ENCODE measurements around the gene PLD5. TPM values are rescaled to one million over a fixed set of nuclear protein-coding genes. Genes with fewer than 3 reads are reported as not detected.

Gene PLD5
- total and polyA plus RNA-seq, 7 experiments from 2014 or later: not detected

DNA sequence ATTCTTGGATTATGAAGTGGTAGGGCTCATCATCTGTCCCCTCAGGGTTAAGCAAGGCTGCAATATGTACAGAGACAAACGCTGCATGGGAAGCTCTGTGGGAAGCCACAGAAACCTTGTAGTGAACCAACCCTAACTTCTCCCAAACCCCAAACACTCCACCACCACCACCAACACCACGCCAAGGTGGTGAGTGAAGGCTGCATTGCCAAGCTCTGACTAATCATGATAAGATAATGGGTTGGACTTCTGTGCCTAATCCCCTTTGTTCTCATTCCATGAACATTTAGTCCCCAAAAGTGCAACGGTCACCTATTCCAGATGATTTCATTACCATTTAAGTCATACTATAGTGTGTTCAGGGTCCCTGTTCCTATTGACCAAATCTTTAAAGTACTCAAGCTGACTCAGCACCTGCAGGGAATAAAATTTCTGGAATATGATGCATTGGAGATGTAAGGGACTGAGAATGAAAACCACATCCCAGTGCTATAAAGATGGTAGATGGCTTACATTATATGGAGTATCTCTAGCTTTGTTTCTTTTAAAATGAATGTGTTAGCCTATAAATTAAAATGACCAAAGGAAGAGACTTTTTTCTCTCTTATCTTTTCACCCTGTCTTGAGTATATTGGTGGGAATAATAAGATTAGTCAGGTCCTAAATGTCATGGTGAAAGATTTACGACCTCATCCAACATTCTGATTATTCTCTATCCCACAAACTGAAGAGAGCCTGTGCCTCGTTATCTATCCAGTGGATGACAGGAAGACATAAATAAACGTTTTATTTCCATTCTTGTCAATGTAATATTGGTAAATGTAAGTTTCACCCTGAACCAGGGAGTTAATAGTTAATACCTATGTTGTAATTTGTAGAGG is 22.6 kb upstream of the PLD5 start:
- H3K36me3 ChIP-seq (ENCODE audit: control insufficient read depth in 2 of 3, insufficient read depth in 3 of 3, low read length in 3 of 3): no peaks in the 10 kb centered on the region
- no peak overlapping the region for H3K27ac ChIP-seq (ENCODE audit: low read depth, low read length)
- no peaks in the 10 kb centered on the region for H3K4me1 ChIP-seq (ENCODE audit: control insufficient read depth in 2 of 2, insufficient read depth in 2 of 2, low read length in 2 of 2)
- no peak overlapping the region for H3K4me3 ChIP-seq (ENCODE audit: low read length)
- no peak overlapping the region for H3K27ac Mint-ChIP-seq
- H3K4me3 Mint-ChIP-seq: no peak overlapping the region
- ATAC-seq: no peak
- H3K27me3 ChIP-seq (ENCODE audit: control insufficient read depth in 2 of 2, insufficient read depth in 2 of 2, low read length in 2 of 2): no peaks in the 10 kb centered on the region
- POLR2A ChIA-PET: no interaction called here
- peaks cover 0 to 12% (median 4%) of the 10 kb centered on the region in 5 donors for H3K27me3 Mint-ChIP-seq
- no peak for DNase-seq
- CTCF ChIA-PET: no interaction called here
- intact Hi-C loops (cut with micrococcal nuclease): no loop called here
- no peaks in the 10 kb centered on the region for H3K4me1 Mint-ChIP-seq
- no peaks in the 10 kb centered on the region for H3K36me3 Mint-ChIP-seq
- H3K9me3 Mint-ChIP-seq: no peaks in the 10 kb centered on the region
- H3K9me3 ChIP-seq (ENCODE audit: control insufficient read depth in 2 of 3, low read length in 3 of 3): no peaks in the 10 kb centered on the region

DNA sequence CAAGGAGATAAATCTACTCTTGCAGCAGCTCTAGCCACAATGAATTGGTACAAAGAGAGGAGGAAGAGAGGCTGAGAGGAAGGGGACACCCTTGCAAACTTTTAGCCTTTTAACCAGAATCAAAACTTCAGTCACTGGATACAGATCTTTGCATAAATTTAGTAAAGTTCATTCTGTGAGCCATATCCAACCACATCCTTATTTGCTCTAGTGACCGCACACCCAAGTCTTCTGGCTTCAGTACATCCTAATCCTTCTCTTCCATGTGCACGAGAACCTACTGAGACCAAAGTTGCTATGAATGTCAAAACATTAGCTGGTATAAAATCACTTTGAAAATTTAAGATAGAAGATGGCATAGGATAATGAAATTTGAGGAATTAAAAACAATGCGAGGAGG is 21.9 kb upstream of the PLD5 start:
- ATAC-seq (no peak), DNase-seq (no peak)
- Histone ChIP-seq H3K4me3 (ENCODE audit: low read length) (no peak overlapping the region), H3K27me3 (ENCODE audit: control insufficient read depth in 2 of 2, insufficient read depth in 2 of 2, low read length in 2 of 2) (no peaks in the 10 kb centered on the region), H3K36me3 (ENCODE audit: control insufficient read depth in 2 of 3, insufficient read depth in 3 of 3, low read length in 3 of 3) (no peaks in the 10 kb centered on the region), H3K4me1 (ENCODE audit: control insufficient read depth in 2 of 2, insufficient read depth in 2 of 2, low read length in 2 of 2) (no peaks in the 10 kb centered on the region), H3K9me3 (ENCODE audit: control insufficient read depth in 2 of 3, low read length in 3 of 3) (no peaks in the 10 kb centered on the region), H3K27ac (ENCODE audit: low read depth, low read length) (no peak overlapping the region)
- no peaks in the 10 kb centered on the region for H3K4me1 Mint-ChIP-seq
- peaks cover 0 to under 1% (median 0%) of the 10 kb centered on the region in 11 donors for H3K9me3 Mint-ChIP-seq
- H3K27ac Mint-ChIP-seq: no peak overlapping the region
- ChIA-PET POLR2A (no interaction called here), CTCF (no interaction called here)
- H3K4me3 Mint-ChIP-seq: no peak overlapping the region
- intact Hi-C loops (cut with micrococcal nuclease): no loop called here
- H3K36me3 Mint-ChIP-seq: no peaks in the 10 kb centered on the region
- peaks cover 0 to 13% (median 4%) of the 10 kb centered on the region in 5 donors for H3K27me3 Mint-ChIP-seq

DNA sequence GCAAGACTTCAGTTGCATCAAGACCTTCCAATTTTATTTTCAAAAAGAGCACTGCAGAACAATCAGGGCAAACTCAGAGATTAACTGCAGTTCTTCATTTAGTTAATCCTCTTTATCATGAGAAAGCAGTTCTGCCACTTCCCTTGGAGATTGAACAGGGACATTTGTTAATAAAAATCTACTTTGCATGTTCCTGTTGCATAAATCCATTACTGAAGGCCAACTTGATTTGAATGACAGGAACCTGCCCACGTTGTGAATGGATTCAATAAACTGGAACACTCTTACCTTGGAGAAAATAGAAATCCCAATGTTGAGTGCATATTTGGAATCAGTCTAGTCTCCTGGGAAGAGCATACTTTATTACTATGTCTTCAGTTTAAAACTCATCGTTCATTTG is 19.6 kb upstream of the PLD5 start:
- Mint-ChIP-seq H3K27ac (no peak overlapping the region), H3K4me3 (no peak overlapping the region), H3K27me3 (peaks cover 0 to 19% (median 4%) of the 10 kb centered on the region in 5 donors), H3K36me3 (no peaks in the 10 kb centered on the region), H3K9me3 (peaks cover 0 to 2% (median 0%) of the 10 kb centered on the region in 11 donors), H3K4me1 (no peaks in the 10 kb centered on the region)
- Histone ChIP-seq H3K4me1 (ENCODE audit: control insufficient read depth in 2 of 2, insufficient read depth in 2 of 2, low read length in 2 of 2) (no peaks in the 10 kb centered on the region), H3K36me3 (ENCODE audit: control insufficient read depth in 2 of 3, insufficient read depth in 3 of 3, low read length in 3 of 3) (no peaks in the 10 kb centered on the region), H3K27me3 (ENCODE audit: control insufficient read depth in 2 of 2, insufficient read depth in 2 of 2, low read length in 2 of 2) (no peaks in the 10 kb centered on the region), H3K27ac (ENCODE audit: low read depth, low read length) (no peak overlapping the region), H3K9me3 (ENCODE audit: control insufficient read depth in 2 of 3, low read length in 3 of 3) (no peaks in the 10 kb centered on the region), H3K4me3 (ENCODE audit: low read length) (no peak overlapping the region)
- intact Hi-C loops (cut with micrococcal nuclease): no loop called here
- DNase-seq (no peak), ATAC-seq (no peak)
- ChIA-PET POLR2A (no interaction called here), CTCF (no interaction called here)

DNA sequence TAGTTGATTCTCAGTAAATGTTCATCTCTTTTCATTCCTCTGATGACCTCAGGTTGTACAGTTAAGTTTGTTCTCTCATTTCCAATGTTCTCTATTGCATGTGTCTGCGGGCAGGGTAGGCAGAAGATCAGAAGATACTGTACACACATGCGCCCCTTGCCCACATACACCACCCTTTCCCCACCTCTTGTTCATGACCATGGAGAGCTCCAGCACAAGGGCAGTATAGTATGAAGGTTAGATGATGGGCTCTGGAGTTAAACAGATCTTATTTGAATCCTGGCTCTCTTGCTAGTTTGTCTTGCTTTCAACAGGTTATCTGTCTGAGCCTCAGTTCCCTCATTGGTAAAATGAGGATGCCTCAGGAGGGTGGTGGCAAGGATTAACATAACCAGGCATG is 17.8 kb upstream of the PLD5 start:
- peaks cover 0 to 23% (median 4%) of the 10 kb centered on the region in 5 donors for H3K27me3 Mint-ChIP-seq
- CTCF ChIA-PET: no interaction called here
- DNase-seq (no peak), ATAC-seq (no peak)
- Histone ChIP-seq H3K36me3 (ENCODE audit: control insufficient read depth in 2 of 3, insufficient read depth in 3 of 3, low read length in 3 of 3) (no peaks in the 10 kb centered on the region), H3K27ac (ENCODE audit: low read depth, low read length) (no peak overlapping the region), H3K4me3 (ENCODE audit: low read length) (no peak overlapping the region), H3K9me3 (ENCODE audit: control insufficient read depth in 2 of 3, low read length in 3 of 3) (no peaks in the 10 kb centered on the region), H3K4me1 (ENCODE audit: control insufficient read depth in 2 of 2, insufficient read depth in 2 of 2, low read length in 2 of 2) (no peaks in the 10 kb centered on the region), H3K27me3 (ENCODE audit: control insufficient read depth in 2 of 2, insufficient read depth in 2 of 2, low read length in 2 of 2) (no peaks in the 10 kb centered on the region)
- intact Hi-C loops (cut with micrococcal nuclease): no loop called here
- POLR2A ChIA-PET: no interaction called here
- no peaks in the 10 kb centered on the region for H3K4me1 Mint-ChIP-seq
- no peaks in the 10 kb centered on the region for H3K36me3 Mint-ChIP-seq
- peak overlapping the region in 1 of 9 donors; percentile 7 for H3K27ac Mint-ChIP-seq
- H3K9me3 Mint-ChIP-seq: peaks cover 0 to 5% (median 0%) of the 10 kb centered on the region in 11 donors
- H3K4me3 Mint-ChIP-seq: no peak overlapping the region

DNA sequence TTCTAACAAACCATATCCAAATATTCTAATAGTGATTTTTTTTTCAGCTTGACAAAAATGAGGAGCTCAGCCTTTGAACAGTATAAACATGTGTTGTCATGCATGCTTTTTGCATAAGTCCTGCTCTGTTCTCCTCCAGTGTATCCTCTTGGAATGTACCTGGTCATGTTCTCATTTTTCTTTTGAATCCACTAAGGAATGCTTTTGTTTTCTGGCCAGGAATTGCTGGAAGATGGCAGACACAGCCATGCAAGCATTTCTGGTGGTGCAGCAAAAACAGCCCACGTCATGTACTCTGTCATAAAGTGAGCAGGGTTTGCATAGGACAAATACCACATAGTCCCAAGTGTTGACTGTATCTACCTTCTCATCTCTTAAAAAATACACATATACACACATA is 11.5 kb upstream of the PLD5 start:
- Histone ChIP-seq H3K9me3 (ENCODE audit: control insufficient read depth in 2 of 3, low read length in 3 of 3) (no peaks in the 10 kb centered on the region), H3K27ac (ENCODE audit: low read depth, low read length) (no peak overlapping the region), H3K4me1 (ENCODE audit: control insufficient read depth in 2 of 2, insufficient read depth in 2 of 2, low read length in 2 of 2) (no peaks in the 10 kb centered on the region), H3K36me3 (ENCODE audit: control insufficient read depth in 2 of 3, insufficient read depth in 3 of 3, low read length in 3 of 3) (no peaks in the 10 kb centered on the region), H3K27me3 (ENCODE audit: control insufficient read depth in 2 of 2, insufficient read depth in 2 of 2, low read length in 2 of 2) (no peaks in the 10 kb centered on the region), H3K4me3 (ENCODE audit: low read length) (no peak overlapping the region)
- H3K9me3 Mint-ChIP-seq: peaks cover 0 to 9% (median 0%) of the 10 kb centered on the region in 11 donors
- intact Hi-C loops (cut with micrococcal nuclease): no loop called here
- peaks cover 0 to 29% (median 15%) of the 10 kb centered on the region in 5 donors for H3K27me3 Mint-ChIP-seq
- no peak overlapping the region for H3K4me3 Mint-ChIP-seq
- ATAC-seq (no peak), DNase-seq (no peak)
- ChIA-PET CTCF (no interaction called here), POLR2A (no interaction called here)
- no peaks in the 10 kb centered on the region for H3K36me3 Mint-ChIP-seq
- no peak overlapping the region for H3K27ac Mint-ChIP-seq
- H3K4me1 Mint-ChIP-seq: no peaks in the 10 kb centered on the region

- Histone ChIP-seq H3K36me3 (ENCODE audit: control insufficient read depth in 2 of 3, insufficient read depth in 3 of 3, low read length in 3 of 3) (no peaks in the 10 kb centered on the region), H3K4me3 (ENCODE audit: low read length) (no peak overlapping the region), H3K4me1 (ENCODE audit: control insufficient read depth in 2 of 2, insufficient read depth in 2 of 2, low read length in 2 of 2) (no peaks in the 10 kb centered on the region), H3K27ac (ENCODE audit: low read depth, low read length) (no peak overlapping the region), H3K9me3 (ENCODE audit: control insufficient read depth in 2 of 3, low read length in 3 of 3) (no peaks in the 10 kb centered on the region), H3K27me3 (ENCODE audit: control insufficient read depth in 2 of 2, insufficient read depth in 2 of 2, low read length in 2 of 2) (no peaks in the 10 kb centered on the region)
- POLR2A ChIA-PET: no interaction called here
- no peak overlapping the region for H3K4me3 Mint-ChIP-seq
- no peaks in the 10 kb centered on the region for H3K36me3 Mint-ChIP-seq
- ATAC-seq (no peak), DNase-seq (no peak)
- H3K27ac Mint-ChIP-seq: no peak overlapping the region
- CTCF ChIA-PET: no interaction called here
- intact Hi-C loops (cut with micrococcal nuclease): no loop called here
- peaks cover 0 to 9% (median 0%) of the 10 kb centered on the region in 11 donors for H3K9me3 Mint-ChIP-seq
- H3K27me3 Mint-ChIP-seq: peaks cover 0 to 29% (median 17%) of the 10 kb centered on the region in 5 donors
- no peaks in the 10 kb centered on the region for H3K4me1 Mint-ChIP-seq
Measured at GRCh38 chr1:242534753-242535152, 10.3 kb upstream of the PLD5 start.

DNA sequence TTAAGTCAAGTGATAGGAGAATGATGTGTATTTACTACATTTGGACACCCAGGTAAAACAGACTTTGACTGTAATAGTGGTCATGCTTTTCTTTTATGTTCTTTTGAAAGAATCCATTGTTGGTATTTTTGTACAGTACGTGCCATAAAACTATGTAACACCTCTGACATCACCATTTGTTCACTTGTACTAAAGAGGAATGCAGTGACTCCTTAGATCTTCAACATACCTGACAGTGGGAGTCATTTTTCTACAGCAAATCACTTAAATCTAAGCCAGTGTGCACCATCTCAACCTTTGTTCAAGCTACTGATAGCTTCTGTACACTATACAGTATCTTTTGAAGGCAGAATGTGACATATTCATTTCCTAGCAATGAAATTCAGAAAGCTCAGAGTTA is 6.3 kb upstream of the PLD5 start:
- peaks cover 0 to 7% (median 0%) of the 10 kb centered on the region in 11 donors for H3K9me3 Mint-ChIP-seq
- ATAC-seq: no peak
- Histone ChIP-seq H3K9me3 (ENCODE audit: control insufficient read depth in 2 of 3, low read length in 3 of 3) (no peaks in the 10 kb centered on the region), H3K27ac (ENCODE audit: low read depth, low read length) (no peak overlapping the region), H3K27me3 (ENCODE audit: control insufficient read depth in 2 of 2, insufficient read depth in 2 of 2, low read length in 2 of 2) (no peaks in the 10 kb centered on the region), H3K4me3 (ENCODE audit: low read length) (no peak overlapping the region), H3K4me1 (ENCODE audit: control insufficient read depth in 2 of 2, insufficient read depth in 2 of 2, low read length in 2 of 2) (no peaks in the 10 kb centered on the region), H3K36me3 (ENCODE audit: control insufficient read depth in 2 of 3, insufficient read depth in 3 of 3, low read length in 3 of 3) (no peaks in the 10 kb centered on the region)
- H3K27ac Mint-ChIP-seq: no peak overlapping the region
- H3K4me3 Mint-ChIP-seq: no peak overlapping the region
- POLR2A ChIA-PET: no interaction called here
- H3K27me3 Mint-ChIP-seq: peaks cover 12 to 47% (median 30%) of the 10 kb centered on the region in 5 donors
- DNase-seq: no peak
- intact Hi-C loops (cut with micrococcal nuclease): no loop called here
- peaks cover 0 to under 1% (median 0%) of the 10 kb centered on the region in 7 donors for H3K4me1 Mint-ChIP-seq
- CTCF ChIA-PET: no interaction called here
- H3K36me3 Mint-ChIP-seq: peaks cover 0 to 1% (median 0%) of the 10 kb centered on the region in 5 donors
